Measurements from ENCODE around the gene AIMP2. TPM values are rescaled to one million over a fixed set of nuclear protein-coding genes. Genes with fewer than 3 reads are reported as not detected.
"Not testable (repeated sequence)": the region's sequence is repeated elsewhere in the genome, so short reads cannot be mapped to it uniquely, and the experiment has no call there.

The AIMP2 gene
- total RNA-seq, 2 donors from 2014 or later: 48.6 to 60.1 TPM

DNA sequence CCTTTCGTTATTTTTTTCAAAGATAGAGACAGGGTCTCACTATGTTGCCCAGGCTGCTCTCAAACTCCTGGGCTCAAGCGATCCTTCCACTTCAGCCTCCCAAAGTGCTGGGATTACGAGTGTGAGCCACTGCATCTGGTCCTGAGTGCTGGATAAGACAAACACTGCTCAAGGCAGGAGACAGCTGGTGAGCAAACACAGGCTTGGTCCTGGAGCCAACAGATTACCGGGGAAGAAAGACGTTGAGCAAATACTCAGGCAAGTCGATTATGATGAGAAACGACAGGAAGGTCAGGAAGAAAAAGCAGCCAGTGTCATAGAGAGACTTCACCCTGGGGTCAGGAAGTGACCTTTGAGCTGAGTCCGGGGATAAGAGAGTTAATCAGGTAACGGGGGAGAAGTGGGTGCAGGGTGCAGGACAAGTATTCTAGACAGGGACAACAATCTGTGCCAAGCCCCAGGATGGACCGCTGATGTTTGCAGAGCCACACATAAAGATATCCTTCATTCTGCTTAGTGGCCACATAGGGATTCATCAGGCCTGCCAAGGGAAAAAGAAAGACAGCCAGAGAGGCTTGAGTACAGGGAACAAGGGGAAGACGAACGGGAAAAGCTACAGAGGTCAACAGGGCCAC is 29.3 kb upstream of the AIMP2 start:
- H3K36me3 ChIP-seq (ENCODE audit: control insufficient read depth, insufficient read depth, low read length); H3K4me1 ChIP-seq (ENCODE audit: control insufficient read depth, insufficient read depth, low read length); H3K4me3 ChIP-seq (ENCODE audit: low read length); DNase-seq; H3K9me3 Mint-ChIP-seq; H3K4me3 Mint-ChIP-seq; H3K9me3 ChIP-seq (ENCODE audit: control insufficient read depth, low read length); H3K27ac Mint-ChIP-seq; H3K27ac ChIP-seq (ENCODE audit: low read depth, low read length); H3K27me3 Mint-ChIP-seq (ENCODE audit: insufficient read depth); H3K4me1 Mint-ChIP-seq; H3K9ac ChIP-seq (ENCODE audit: extremely low read depth, low read length, poor library complexity, severe bottlenecking); H3K27me3 ChIP-seq (ENCODE audit: control insufficient read depth, insufficient read depth, low read length, poor library complexity, severe bottlenecking): not testable (repeated sequence)
- H3K36me3 Mint-ChIP-seq (ENCODE audit: low read depth): peaks cover 27% of the 10 kb centered on the region
- WGBS, 2 experiments (ENCODE audit: insufficient coverage in 1 of 2, insufficient read length in 1 of 2): no CpG with 5 or more reads among the region's 12 CpGs

DNA sequence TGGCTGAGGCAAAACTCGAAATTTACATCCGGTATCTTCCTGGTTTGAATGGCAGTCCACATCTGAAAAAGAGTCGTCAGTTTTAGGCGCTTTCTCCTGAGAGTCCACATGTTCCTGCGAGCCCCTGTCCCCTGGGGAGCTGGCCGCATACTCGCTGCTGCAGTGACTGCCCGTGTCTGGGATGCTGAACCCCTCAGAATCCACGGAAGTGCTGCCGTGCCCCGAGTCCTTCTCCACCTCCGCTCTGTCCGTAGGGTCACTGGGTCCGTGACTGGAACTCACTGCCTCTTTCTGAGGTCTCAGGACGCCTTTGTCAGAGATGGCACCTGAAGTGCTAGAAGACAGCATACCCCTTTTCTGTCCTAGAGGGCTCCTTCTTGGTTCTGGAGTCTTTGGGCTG is 22.0 kb upstream of the AIMP2 start:
- not testable (repeated sequence) for H3K9me3 ChIP-seq (ENCODE audit: control insufficient read depth, low read length); H3K27ac Mint-ChIP-seq; H3K27me3 ChIP-seq (ENCODE audit: control insufficient read depth, insufficient read depth, low read length, poor library complexity, severe bottlenecking); H3K9me3 Mint-ChIP-seq; H3K27ac ChIP-seq (ENCODE audit: low read depth, low read length); H3K9ac ChIP-seq (ENCODE audit: extremely low read depth, low read length, poor library complexity, severe bottlenecking); H3K4me1 ChIP-seq (ENCODE audit: control insufficient read depth, insufficient read depth, low read length); H3K27me3 Mint-ChIP-seq (ENCODE audit: insufficient read depth); H3K4me3 ChIP-seq (ENCODE audit: low read length); H3K4me1 Mint-ChIP-seq; H3K4me3 Mint-ChIP-seq; DNase-seq
- 93 to 96% methylated on average over 14 to 15 of the region's 15 CpGs for WGBS, 2 experiments (ENCODE audit: insufficient coverage in 1 of 2, insufficient read length in 1 of 2)
- peaks cover 55% of the 10 kb centered on the region for H3K36me3 Mint-ChIP-seq (ENCODE audit: low read depth)
- peaks cover 41% of the 10 kb centered on the region for H3K36me3 ChIP-seq (ENCODE audit: control insufficient read depth, insufficient read depth, low read length)

GRCh38 chr7:5997210-5997808 is 11.8 kb upstream of the AIMP2 start:
- Histone ChIP-seq H3K27me3 (ENCODE audit: control insufficient read depth, insufficient read depth, low read length, poor library complexity, severe bottlenecking) (no peaks in the 10 kb centered on the region), H3K36me3 (ENCODE audit: control insufficient read depth, insufficient read depth, low read length) (peaks cover 61% of the 10 kb centered on the region), H3K27ac (ENCODE audit: low read depth, low read length) (no peak overlapping the region), H3K9me3 (ENCODE audit: control insufficient read depth, low read length) (no peaks in the 10 kb centered on the region), H3K4me3 (ENCODE audit: low read length) (no peak overlapping the region), H3K9ac (ENCODE audit: extremely low read depth, low read length, poor library complexity, severe bottlenecking) (no peak overlapping the region), H3K4me1 (ENCODE audit: control insufficient read depth, insufficient read depth, low read length) (no peaks in the 10 kb centered on the region)
- H3K4me1 Mint-ChIP-seq: no peaks in the 10 kb centered on the region
- TF ChIP-seq CTCF (conservative IDR thresholded peaks at IDR 0.05): peak; percentile 76
- peaks cover 72% of the 10 kb centered on the region for H3K36me3 Mint-ChIP-seq (ENCODE audit: low read depth)
- peak; percentile 61 for DNase-seq
- H3K27ac Mint-ChIP-seq: no peak overlapping the region
- no peaks in the 10 kb centered on the region for H3K27me3 Mint-ChIP-seq (ENCODE audit: insufficient read depth)
- no peaks in the 10 kb centered on the region for H3K9me3 Mint-ChIP-seq
- WGBS, 2 experiments (ENCODE audit: insufficient coverage in 1 of 2, insufficient read length in 1 of 2): 71 to 83% methylated on average over 4 to 9 of the region's 10 CpGs
- H3K4me3 Mint-ChIP-seq: no peak overlapping the region

DNA sequence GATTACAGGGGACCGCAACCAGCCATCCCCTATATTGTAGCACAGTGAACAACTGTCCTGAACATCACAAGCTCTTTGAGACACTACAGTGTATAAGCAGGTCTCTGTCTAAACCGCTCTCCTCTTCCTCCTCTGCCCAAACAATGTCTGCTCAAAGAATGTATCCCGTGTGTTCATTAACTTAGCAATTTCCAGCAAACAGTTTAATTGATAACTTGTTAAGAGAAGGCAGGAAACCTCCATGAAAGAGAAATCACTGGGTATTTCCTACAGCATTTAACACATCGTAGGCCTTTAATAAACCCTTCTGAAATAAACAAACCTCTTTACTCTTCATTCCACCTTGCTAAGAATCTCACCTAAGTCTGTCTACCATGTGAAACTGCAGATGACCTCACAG is 1.7 kb upstream of the AIMP2 start:
- peak overlapping the region; percentile 89 for H3K4me3 ChIP-seq (ENCODE audit: low read length)

GRCh38 chr7:6007835-6008590 is 1.1 kb upstream of the AIMP2 start:
- not testable (repeated sequence) for H3K4me1 ChIP-seq (ENCODE audit: control insufficient read depth, insufficient read depth, low read length); H3K9me3 Mint-ChIP-seq; H3K27me3 Mint-ChIP-seq (ENCODE audit: insufficient read depth); H3K27ac ChIP-seq (ENCODE audit: low read depth, low read length); DNase-seq; H3K27me3 ChIP-seq (ENCODE audit: control insufficient read depth, insufficient read depth, low read length, poor library complexity, severe bottlenecking); H3K9me3 ChIP-seq (ENCODE audit: control insufficient read depth, low read length)
- Histone ChIP-seq H3K36me3 (ENCODE audit: control insufficient read depth, insufficient read depth, low read length) (peaks cover 19% of the 10 kb centered on the region), H3K9ac (ENCODE audit: extremely low read depth, low read length, poor library complexity, severe bottlenecking) (peak overlapping the region; percentile 86), H3K4me3 (ENCODE audit: low read length) (peak overlapping the region; percentile 89)
- Mint-ChIP-seq H3K36me3 (ENCODE audit: low read depth) (peaks cover 17% of the 10 kb centered on the region), H3K4me3 (peak overlapping the region; percentile 85), H3K27ac (peak overlapping the region; percentile 97), H3K4me1 (peaks cover 17% of the 10 kb centered on the region)
- WGBS, 2 experiments (ENCODE audit: insufficient coverage in 1 of 2, insufficient read length in 1 of 2): 63 to 72% methylated on average over 10 to 23 of the region's 27 CpGs

More for the DNA sequence above, 1.7 kb upstream of the AIMP2 start:
- Mint-ChIP-seq H3K4me1 (peaks cover 11% of the 10 kb centered on the region), H3K27me3 (ENCODE audit: insufficient read depth) (no peaks in the 10 kb centered on the region), H3K4me3 (peak overlapping the region; percentile 85), H3K9me3 (no peaks in the 10 kb centered on the region), H3K36me3 (ENCODE audit: low read depth) (peaks cover 15% of the 10 kb centered on the region), H3K27ac (peak overlapping the region; percentile 71)
- TF ChIP-seq CTCF (conservative IDR thresholded peaks at IDR 0.05): no peak
- no peak overlapping the region for H3K9ac ChIP-seq (ENCODE audit: extremely low read depth, low read length, poor library complexity, severe bottlenecking)
- no peaks in the 10 kb centered on the region for H3K9me3 ChIP-seq (ENCODE audit: control insufficient read depth, low read length)
- no peak for DNase-seq
- WGBS, 2 experiments (ENCODE audit: insufficient coverage in 1 of 2, insufficient read length in 1 of 2): 96 to 97% methylated on average over 3 to 4 of the region's 4 CpGs
- no peaks in the 10 kb centered on the region for H3K27me3 ChIP-seq (ENCODE audit: control insufficient read depth, insufficient read depth, low read length, poor library complexity, severe bottlenecking)
- peaks cover 22% of the 10 kb centered on the region for H3K36me3 ChIP-seq (ENCODE audit: control insufficient read depth, insufficient read depth, low read length)
- no peaks in the 10 kb centered on the region for H3K4me1 ChIP-seq (ENCODE audit: control insufficient read depth, insufficient read depth, low read length)
- no peak overlapping the region for H3K27ac ChIP-seq (ENCODE audit: low read depth, low read length)

All from endodermal cell (in vitro differentiated cells).